Naive B cell (primary cell): ENCODE data around the gene ALG6. TPM values are rescaled to one million over a fixed set of nuclear protein-coding genes. Genes with fewer than 3 reads are reported as not detected.
A peak's percentile ranks its signal among the peaks of the same experiment; 100 is the strongest.

Source experiments
- ATAC-seq, 2 donors: fragments of 150-1000 bp; cut with Tn5 transposase; 2 replicates each; pipeline ENCODE4 v1.10.0; 2021; ENCODE audit warnings: low read depth in 2 of 2, mild to moderate bottlenecking in 2 of 2, moderate library complexity in 2 of 2
- DNase-seq: peaks from one replicate; pipeline ENCODE4 v3.0.0; 2022
- H3K27ac Mint-ChIP-seq, 6 donors: one replicate each; pipeline ENCODE4 v1.8.0; 2020 to 2022; ENCODE audit warnings: mild to moderate bottlenecking in 6 of 6, mixed read lengths in 6 of 6, moderate library complexity in 5 of 6, inconsistent platforms in 2 of 6
- H3K27me3 Mint-ChIP-seq, 3 donors: one replicate each; pipeline ENCODE4 v1.8.0; 2021 to 2022; ENCODE audit warnings: mixed read lengths in 3 of 3, mild to moderate bottlenecking in 1 of 3
- H3K36me3 Mint-ChIP-seq, 2 donors: one replicate each; pipeline ENCODE4 v1.8.0; 2020 to 2022; ENCODE audit warnings: mixed read lengths in 2 of 2, inconsistent platforms in 1 of 2, mild to moderate bottlenecking in 1 of 2
- H3K4me1 Mint-ChIP-seq, 3 donors: one replicate each; pipeline ENCODE4 v1.8.0; 2020 to 2022; ENCODE audit warnings: mixed read lengths in 3 of 3, inconsistent platforms in 1 of 3, mild to moderate bottlenecking in 1 of 3, moderate library complexity in 1 of 3
- H3K4me3 Mint-ChIP-seq, 8 donors: one replicate each; pipeline ENCODE4 v1.8.0; 2020 to 2022; ENCODE audit warnings: mild to moderate bottlenecking in 8 of 8, mixed read lengths in 8 of 8, moderate library complexity in 8 of 8, inconsistent platforms in 2 of 8
- H3K9me3 Mint-ChIP-seq, 7 donors: one replicate each; pipeline ENCODE4 v1.8.0; 2020 to 2022; ENCODE audit warnings: mixed read lengths in 7 of 7, mild to moderate bottlenecking in 5 of 7, inconsistent platforms in 2 of 7, moderate library complexity in 1 of 7
- polyA plus RNA-seq, 6 donors: library from polyadenylated mRNA; unstranded; fragments of 300-500 nt; fragmentation: Illumina TruSeq; gene quantifications; one replicate each; pipeline ENCODE4 v1.2.3, GENCODE V29; 2021; ENCODE audit warnings: low read depth in 6 of 6

ALG6 gene
- polyA plus RNA-seq, 6 donors from 2014 or later, result 13.4 to 35.8 (median 22.6) TPM

DNA sequence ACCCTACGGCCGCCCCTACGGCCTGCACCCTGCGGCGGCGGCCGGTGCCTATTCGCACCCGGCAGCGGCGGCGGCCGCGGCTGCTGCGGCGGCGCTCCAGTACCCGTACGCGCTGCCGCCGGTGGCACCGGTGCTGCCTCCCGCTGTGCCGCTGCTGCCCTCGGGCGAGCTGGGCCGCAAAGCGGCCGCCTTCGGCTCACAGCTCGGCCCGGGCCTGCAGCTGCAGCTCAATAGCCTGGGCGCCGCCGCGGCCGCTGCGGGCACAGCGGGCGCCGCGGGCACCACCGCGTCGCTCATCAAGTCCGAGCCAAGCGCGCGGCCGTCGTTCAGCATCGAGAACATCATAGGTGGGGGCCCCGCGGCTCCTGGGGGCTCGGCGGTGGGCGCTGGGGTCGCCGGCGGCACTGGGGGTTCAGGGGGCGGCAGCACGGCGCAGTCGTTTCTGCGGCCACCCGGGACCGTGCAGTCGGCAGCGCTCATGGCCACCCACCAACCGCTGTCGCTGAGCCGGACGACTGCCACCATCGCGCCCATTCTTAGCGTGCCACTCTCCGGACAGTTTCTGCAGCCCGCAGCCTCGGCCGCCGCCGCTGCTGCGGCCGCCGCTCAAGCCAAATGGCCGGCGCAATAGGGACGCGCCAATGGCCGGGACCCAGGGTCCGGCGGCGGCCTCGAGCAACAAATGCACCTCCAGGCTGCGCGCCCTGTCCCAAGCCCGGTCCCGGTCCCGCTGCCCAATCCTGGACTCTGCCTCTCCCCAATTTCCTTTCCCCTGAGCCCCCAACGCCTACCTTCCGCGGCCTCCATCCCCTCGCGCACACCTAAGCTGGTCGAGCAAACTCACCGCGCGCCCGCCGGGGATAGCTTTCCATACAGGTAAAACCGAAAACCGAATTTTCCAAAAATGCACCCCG lies 43.3 kb upstream of the ALG6 start:
- Mint-ChIP-seq H3K9me3 (peaks cover 8 to 61% (median 33%) of the 10 kb centered on the region in 7 donors), H3K27me3 (peaks cover 55 to 62% (median 56%) of the 10 kb centered on the region in 3 donors), H3K27ac (peak overlapping the region in 3 of 6 donors; percentile 82 to 98 (median 93)), H3K36me3 (peaks cover 10 to 32% of the 10 kb centered on the region in 2 donors), H3K4me3 (peak overlapping the region; percentile 44 to 93 (median 84)), H3K4me1 (peaks cover 19 to 38% (median 32%) of the 10 kb centered on the region in 3 donors)
- DNase-seq, result no peak
- no peak for ATAC-seq

DNA sequence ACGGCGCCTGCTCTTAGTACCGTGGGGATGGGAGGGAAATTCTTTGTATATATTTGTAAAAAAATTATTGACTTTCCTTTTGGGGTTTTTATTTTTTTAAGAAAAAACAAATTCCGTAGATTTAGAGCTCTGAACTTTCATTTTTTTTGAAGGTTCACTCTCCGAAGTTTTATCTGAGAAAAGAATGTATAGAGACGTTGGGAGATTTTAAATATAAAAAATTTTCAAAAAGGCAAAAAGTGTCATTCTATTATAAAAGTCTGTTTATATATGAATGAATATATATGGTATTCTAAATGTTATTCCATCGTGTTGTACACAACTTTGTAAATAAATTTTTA lies 42.7 kb upstream of the ALG6 start:
- Mint-ChIP-seq H3K36me3 (peaks cover 10 to 31% of the 10 kb centered on the region in 2 donors), H3K9me3 (peaks cover 5 to 57% (median 30%) of the 10 kb centered on the region in 7 donors), H3K27ac (peak overlapping the region in 3 of 6 donors; percentile 82 to 98 (median 93)), H3K27me3 (peaks cover 55 to 62% (median 59%) of the 10 kb centered on the region in 3 donors), H3K4me1 (peaks cover 20 to 38% (median 30%) of the 10 kb centered on the region in 3 donors), H3K4me3 (peak overlapping the region; percentile 44 to 91 (median 77))
- ATAC-seq, result no peak
- DNase-seq, result no peak

DNA sequence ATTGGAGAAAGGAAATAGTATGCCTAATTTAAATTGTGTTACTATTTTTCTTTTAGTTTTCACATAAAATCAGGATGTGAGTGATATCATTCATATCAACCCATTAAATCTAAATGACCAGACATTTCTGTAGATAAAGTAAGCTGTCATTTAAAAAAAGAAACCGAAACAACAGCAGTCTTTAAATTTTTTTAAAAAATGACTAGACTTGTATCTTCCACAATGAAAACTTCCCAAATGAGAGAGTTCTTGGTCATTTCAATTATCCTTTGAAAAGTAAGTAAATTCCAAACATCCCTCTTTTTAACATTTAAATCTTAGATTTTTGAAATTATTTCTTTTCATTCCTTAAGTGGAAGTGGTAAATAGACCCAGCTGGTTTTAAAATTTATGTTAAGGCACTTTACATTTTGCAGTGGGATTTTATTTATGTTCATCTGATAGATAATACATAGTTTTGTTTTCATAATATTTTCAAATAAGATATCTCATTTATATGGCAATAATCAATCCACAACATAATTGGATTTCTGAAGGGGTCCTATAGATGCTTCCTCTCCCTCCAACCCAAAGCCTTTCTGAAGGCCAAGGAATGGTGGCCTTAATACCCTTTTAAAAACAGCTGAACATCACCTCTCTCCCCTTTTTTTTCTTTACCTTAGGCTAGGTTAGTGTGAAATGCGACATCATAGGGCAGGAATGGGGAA lies 42.0 kb upstream of the ALG6 start:
- H3K36me3 Mint-ChIP-seq, result peaks cover 10 to 31% of the 10 kb centered on the region in 2 donors
- H3K9me3 Mint-ChIP-seq, result peaks cover 5 to 55% (median 27%) of the 10 kb centered on the region in 7 donors
- H3K4me3 Mint-ChIP-seq, result peak overlapping the region in 5 of 8 donors; percentile 25 to 82 (median 63)
- ATAC-seq (no peak), DNase-seq (no peak)
- peak overlapping the region in 4 of 6 donors; percentile 82 to 96 (median 86) for H3K27ac Mint-ChIP-seq
- peaks cover 20 to 40% (median 30%) of the 10 kb centered on the region in 3 donors for H3K4me1 Mint-ChIP-seq
- peaks cover 59 to 63% (median 60%) of the 10 kb centered on the region in 3 donors for H3K27me3 Mint-ChIP-seq

DNA sequence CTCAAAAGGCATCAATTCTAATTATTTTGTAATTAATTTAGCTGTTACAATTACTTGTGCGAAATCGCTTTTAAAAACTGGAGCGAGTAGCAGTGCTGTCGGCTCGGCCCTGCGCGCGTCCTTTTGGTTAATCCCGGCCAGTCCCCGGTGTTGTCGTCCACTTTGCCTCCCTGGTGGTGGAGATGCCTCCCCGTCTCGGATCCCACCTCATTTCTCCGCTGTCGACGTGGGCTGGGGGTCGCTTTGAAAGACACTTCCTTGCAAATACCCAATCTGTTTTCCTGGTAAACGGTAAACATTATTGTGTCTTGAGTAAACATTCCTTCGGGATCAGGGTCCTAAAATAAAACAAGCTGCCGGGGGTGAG lies 41.3 kb upstream of the ALG6 start:
- peaks cover 10 to 31% of the 10 kb centered on the region in 2 donors for H3K36me3 Mint-ChIP-seq
- H3K9me3 Mint-ChIP-seq, result peaks cover 5 to 55% (median 29%) of the 10 kb centered on the region in 7 donors
- DNase-seq (no peak), ATAC-seq (no peak)
- H3K27me3 Mint-ChIP-seq, result peaks cover 63 to 66% (median 65%) of the 10 kb centered on the region in 3 donors
- H3K27ac Mint-ChIP-seq, result peak overlapping the region in 5 of 6 donors; percentile 65 to 96 (median 83)
- H3K4me3 Mint-ChIP-seq, result peak overlapping the region in 5 of 8 donors; percentile 32 to 82 (median 50)
- peaks cover 20 to 41% (median 33%) of the 10 kb centered on the region in 3 donors for H3K4me1 Mint-ChIP-seq

DNA sequence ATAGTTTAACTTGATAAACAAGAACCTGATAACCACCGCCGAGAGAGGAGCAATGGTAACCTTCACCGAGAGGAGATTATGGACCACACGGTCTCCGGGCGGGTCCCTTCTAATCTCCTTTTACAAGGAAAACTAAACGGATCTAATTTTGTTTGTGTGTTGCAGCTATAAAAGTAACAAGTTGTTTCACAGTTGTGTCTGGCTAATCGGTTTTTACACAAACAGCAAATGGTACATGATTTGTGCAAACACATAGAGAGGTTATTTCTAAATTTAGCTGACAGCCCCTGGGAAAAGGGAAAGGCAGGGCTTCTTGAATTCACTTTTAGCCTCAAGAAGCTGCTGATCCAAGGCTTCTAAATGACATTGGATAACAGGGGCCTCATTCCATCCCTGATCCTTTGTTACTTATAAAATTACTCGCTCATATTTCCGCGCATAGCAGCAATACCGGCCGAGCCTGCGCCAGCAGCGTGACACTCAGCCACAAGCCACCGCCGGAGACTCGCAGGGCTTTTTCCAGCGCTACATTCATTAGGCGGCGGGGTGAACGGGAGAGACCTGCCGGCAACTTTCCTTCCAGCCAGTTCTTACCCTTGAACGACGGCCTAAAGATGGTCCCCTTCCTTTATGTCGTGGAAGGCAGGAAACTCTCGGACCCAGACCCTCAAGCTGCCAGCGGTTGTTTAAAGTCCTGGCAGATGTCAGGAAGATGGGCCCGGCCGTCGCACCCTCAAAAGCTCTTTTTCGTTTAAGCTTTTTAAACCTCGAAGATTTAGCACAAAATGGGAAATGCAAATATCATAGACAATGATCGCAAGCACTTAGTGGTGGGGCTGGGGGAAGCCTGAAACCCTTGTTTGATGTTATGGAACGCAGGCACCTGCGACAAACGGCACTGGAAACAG lies 40.7 kb upstream of the ALG6 start:
- Mint-ChIP-seq H3K9me3 (peaks cover 5 to 50% (median 25%) of the 10 kb centered on the region in 7 donors), H3K4me1 (peaks cover 16 to 35% (median 26%) of the 10 kb centered on the region in 3 donors), H3K27me3 (peaks cover 60 to 65% (median 62%) of the 10 kb centered on the region in 3 donors), H3K36me3 (peaks cover 8 to 25% of the 10 kb centered on the region in 2 donors), H3K27ac (peak overlapping the region in 5 of 6 donors; percentile 78 to 96 (median 87)), H3K4me3 (peak overlapping the region in 6 of 8 donors; percentile 39 to 82 (median 48))
- DNase-seq (no peak), ATAC-seq (no peak)

DNA sequence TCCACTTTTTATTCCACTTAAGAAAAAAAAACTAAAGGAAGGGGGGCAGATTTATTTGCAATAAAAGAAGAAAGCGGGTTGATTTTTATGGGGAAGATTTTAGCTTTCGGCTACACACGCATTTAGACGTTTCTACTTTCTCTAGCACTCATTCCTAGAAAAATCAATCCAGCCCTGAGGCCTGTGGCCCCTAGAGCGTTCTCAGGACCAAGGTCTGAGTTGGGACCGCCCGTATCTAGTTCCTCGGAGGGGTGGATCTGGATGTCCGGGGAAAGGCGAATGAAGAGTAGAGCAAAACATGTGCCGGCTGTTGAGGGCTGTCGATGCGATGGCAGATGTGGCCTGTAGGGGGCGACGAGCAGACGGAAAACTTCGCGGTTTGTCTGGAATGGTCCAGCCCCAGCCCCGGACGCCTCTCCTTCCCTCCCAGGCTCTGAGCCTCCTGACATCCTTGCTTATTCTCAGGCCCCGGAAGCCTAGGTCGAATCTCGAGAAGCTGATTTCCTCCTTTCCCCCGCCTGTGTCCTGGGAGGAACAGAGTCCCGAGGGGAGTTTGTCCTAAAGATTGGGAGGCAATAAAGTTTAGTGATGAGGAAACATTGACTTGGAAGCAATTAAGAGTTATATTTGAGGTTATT lies 39.9 kb upstream of the ALG6 start:
- Mint-ChIP-seq H3K27me3 (peaks cover 57 to 67% (median 65%) of the 10 kb centered on the region in 3 donors), H3K9me3 (peaks cover 5 to 48% (median 24%) of the 10 kb centered on the region in 7 donors), H3K36me3 (peaks cover 6 to 23% of the 10 kb centered on the region in 2 donors), H3K27ac (peak overlapping the region in 5 of 6 donors; percentile 78 to 96 (median 87)), H3K4me3 (peak overlapping the region in 5 of 8 donors; percentile 37 to 82 (median 55)), H3K4me1 (peaks cover 13 to 31% (median 24%) of the 10 kb centered on the region in 3 donors)
- ATAC-seq, result no peak
- no peak for DNase-seq

DNA sequence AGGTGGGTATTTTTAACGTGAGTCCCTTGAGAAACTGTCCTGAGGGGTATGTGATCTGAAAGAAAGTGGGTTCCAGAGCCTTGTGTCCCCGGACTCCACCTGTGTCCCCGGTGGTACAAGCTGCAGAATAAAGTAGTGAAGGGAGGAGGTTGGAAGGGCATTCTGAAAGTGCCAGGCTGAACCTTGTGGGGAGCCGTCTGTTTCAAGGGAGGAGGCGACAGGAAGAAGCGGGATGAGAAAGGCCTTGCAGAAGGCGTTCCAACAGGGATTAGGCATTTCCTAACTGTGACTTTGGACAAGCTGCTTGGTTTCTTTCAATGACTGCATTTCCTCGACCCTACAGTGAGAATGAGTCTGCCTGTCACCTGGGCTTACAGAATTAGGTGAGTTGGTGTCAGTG lies 39.3 kb upstream of the ALG6 start:
- Mint-ChIP-seq H3K36me3 (peaks cover 6 to 23% of the 10 kb centered on the region in 2 donors), H3K9me3 (peaks cover 5 to 48% (median 24%) of the 10 kb centered on the region in 7 donors), H3K4me1 (peaks cover 13 to 31% (median 24%) of the 10 kb centered on the region in 3 donors), H3K4me3 (peak overlapping the region in 3 of 8 donors; percentile 63 to 82 (median 73)), H3K27ac (peak overlapping the region in 5 of 6 donors; percentile 62 to 96 (median 87)), H3K27me3 (peaks cover 61 to 72% (median 70%) of the 10 kb centered on the region in 3 donors)
- DNase-seq, result no peak
- no peak for ATAC-seq

DNA sequence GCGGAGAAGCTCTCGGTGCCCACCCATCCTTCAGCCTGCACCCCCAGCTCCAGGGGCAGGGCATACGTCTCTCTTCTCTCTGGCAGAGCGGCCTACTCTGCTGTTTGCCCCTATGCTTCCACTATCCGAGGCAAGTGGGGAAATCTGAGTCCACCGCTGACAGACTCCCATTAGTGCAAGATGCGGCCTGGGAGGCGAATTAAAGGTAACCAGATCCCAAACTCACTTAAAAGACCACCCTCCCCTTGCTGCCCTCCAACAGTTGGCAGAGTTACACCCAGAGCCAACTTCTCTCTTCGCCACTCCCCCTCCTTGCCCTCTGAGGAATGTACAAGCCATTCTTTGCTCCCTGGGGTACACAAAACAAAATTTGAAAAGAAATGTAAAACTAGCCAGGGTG lies 38.6 kb upstream of the ALG6 start:
- H3K4me1 Mint-ChIP-seq, result peaks cover 13 to 31% (median 24%) of the 10 kb centered on the region in 3 donors
- ATAC-seq (no peak), DNase-seq (no peak)
- H3K27me3 Mint-ChIP-seq, result peaks cover 68 to 77% (median 72%) of the 10 kb centered on the region in 3 donors
- H3K36me3 Mint-ChIP-seq, result peaks cover 6 to 23% of the 10 kb centered on the region in 2 donors
- H3K27ac Mint-ChIP-seq, result peak overlapping the region in 4 of 6 donors; percentile 69 to 93 (median 85)
- H3K9me3 Mint-ChIP-seq, result peaks cover 5 to 44% (median 24%) of the 10 kb centered on the region in 7 donors
- H3K4me3 Mint-ChIP-seq, result peak overlapping the region in 4 of 8 donors; percentile 37 to 75 (median 57)

DNA sequence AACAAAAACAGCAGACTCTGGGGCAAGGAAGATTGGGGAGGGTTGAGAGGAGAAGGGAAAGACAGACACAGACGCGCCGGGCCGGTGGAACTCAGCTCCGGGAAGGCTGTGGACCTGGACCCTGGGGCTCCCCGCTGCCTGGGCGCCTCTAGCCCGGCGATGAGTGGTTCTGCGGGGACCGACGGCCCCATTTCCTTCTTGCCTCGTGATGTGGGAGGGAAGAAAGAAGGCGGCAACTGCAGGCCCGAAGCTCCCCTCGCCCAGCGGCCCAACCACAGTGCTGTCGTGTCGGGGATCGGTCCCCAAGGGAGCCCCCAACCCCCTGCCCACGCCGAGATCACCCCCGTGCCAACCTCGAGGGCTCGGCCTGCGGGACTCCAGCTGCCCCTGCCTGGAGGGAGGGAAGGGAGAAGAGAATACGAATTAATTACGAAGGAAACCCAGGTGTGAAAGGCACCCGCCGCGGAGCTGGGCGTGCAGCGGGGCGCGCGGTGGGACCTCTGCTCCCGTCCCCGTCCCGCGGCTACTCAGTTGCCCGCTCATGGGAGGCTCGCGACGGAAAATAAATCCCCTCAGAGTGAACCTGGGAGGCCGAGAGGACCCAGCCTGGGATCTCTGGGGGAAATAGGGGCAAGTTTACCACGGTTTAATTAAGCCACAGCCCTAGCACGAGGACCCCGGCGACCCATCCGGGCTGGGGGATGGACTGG lies 37.7 kb upstream of the ALG6 start:
- Mint-ChIP-seq H3K27ac (peak overlapping the region in 4 of 6 donors; percentile 59 to 93 (median 85)), H3K9me3 (peaks cover 5 to 44% (median 22%) of the 10 kb centered on the region in 7 donors), H3K4me3 (peak overlapping the region; percentile 30 to 77 (median 60)), H3K36me3 (peaks cover 6 to 23% of the 10 kb centered on the region in 2 donors), H3K27me3 (peaks cover 71 to 81% (median 80%) of the 10 kb centered on the region in 3 donors), H3K4me1 (peaks cover 10 to 26% (median 20%) of the 10 kb centered on the region in 3 donors)
- ATAC-seq (no peak), DNase-seq (no peak)

DNA sequence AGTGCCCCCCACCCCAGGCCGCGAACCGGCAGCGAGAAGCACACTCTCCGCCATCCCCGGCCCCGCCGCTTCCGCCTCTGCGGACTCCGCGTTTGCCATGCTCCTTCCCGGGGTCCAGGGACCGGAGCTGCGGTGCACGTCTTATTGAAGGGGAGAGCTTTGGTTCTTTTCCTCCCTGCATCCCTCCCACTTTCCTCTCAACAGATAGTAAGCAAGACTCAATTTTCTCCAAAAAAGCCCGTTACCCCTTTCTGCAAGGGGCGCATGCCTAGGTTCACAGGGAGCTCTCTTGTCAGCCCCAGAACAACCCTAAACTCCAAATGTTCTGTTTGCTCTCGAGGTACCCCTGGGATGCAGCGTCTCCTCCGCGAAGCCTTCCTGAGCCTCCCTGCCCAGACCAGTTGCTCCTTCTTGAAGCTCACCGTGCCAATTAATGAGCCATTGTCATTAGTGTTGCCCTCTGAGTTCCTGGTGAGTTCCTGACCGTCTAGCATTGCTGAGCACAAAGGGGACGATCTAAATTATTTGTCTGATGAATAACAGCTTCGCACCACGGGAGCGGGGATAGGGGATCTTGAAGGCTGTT lies 37.0 kb upstream of the ALG6 start:
- DNase-seq (no peak), ATAC-seq (no peak)
- peaks cover 6 to 23% of the 10 kb centered on the region in 2 donors for H3K36me3 Mint-ChIP-seq
- H3K27me3 Mint-ChIP-seq, result peaks cover 76 to 87% (median 86%) of the 10 kb centered on the region in 3 donors
- H3K27ac Mint-ChIP-seq, result peak overlapping the region in 3 of 6 donors; percentile 92 to 96 (median 94)
- peak overlapping the region in 7 of 8 donors; percentile 37 to 82 (median 69) for H3K4me3 Mint-ChIP-seq
- H3K9me3 Mint-ChIP-seq, result peaks cover 5 to 44% (median 22%) of the 10 kb centered on the region in 7 donors
- peaks cover 10 to 26% (median 20%) of the 10 kb centered on the region in 3 donors for H3K4me1 Mint-ChIP-seq

DNA sequence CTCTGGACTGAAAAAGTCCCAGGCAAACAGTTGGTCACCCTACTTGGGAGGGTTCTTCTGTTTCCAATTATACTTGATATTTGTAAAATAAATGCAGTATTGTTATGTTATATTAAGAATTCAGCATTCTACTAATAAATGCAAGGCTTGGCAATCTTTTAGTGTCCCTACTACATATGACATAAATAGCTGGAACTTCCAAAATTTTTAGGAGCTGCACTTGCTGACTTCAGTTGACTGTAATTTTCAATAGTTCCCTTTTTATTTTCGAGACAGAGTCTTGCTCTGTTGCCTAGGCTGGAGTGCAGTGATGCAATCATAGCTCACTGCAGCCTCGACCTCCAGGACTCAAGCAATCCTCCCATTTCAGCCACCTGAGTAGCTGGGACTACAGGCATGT lies 25.0 kb upstream of the ALG6 start:
- Mint-ChIP-seq H3K4me1 (no peaks in the 10 kb centered on the region), H3K36me3 (no peaks in the 10 kb centered on the region), H3K9me3 (no peaks in the 10 kb centered on the region), H3K27me3 (peaks cover 27 to 42% (median 28%) of the 10 kb centered on the region in 3 donors), H3K4me3 (no peak overlapping the region), H3K27ac (no peak overlapping the region)
- DNase-seq (no peak), ATAC-seq (no peak)
